NCI-H128 (cell line): ENCODE data around the gene ZNF583.

Experiments
- DNase-seq: peaks from one replicate; lab custom pipeline; 2025; ENCODE audit not compliant: unreplicated experiment; lab: John Stamatoyannopoulos, UW

Gene ZNF583

GRCh38 chr19:56441206-56441792 is 37.2 kb downstream of the ZNF583 start:
- no peak for DNase-seq

- DNase-seq, result no peak
Observed at GRCh38 chr19:56474308-56474707, 70.2 kb downstream of the ZNF583 start.

- DNase-seq, result no peak
Observed at GRCh38 chr19:56476093-56476492, 72.0 kb downstream of the ZNF583 start.
